Upper lobe of left lung (tissue), 6 donors: ENCODE data around the gene NINJ2. TPM values are rescaled to one million over a fixed set of nuclear protein-coding genes. Genes with fewer than 3 reads are reported as not detected.
A peak's percentile ranks its signal among the peaks of the same experiment; 100 is the strongest.

Experiments used
- ATAC-seq, 2 donors: fragments of 200-7000 bp; cut with Tn5 transposase; one replicate each; pipeline ENCODE4 v1.9.1; 2022; ENCODE audit warnings: mild to moderate bottlenecking in 2 of 2, moderate library complexity in 2 of 2; ENCODE audit not compliant: low FRiP score in 2 of 2
- DNase-seq, 2 donors: peaks; one replicate each; pipeline ENCODE4 v3.0.0-alpha.2; 2019 to 2020
- H3K27ac ChIP-seq, 4 donors: fragments of 200-600 bp; sonication (generic); one replicate each; pipeline ENCODE4 v1.5.1; 2016 to 2019
- H3K27me3 ChIP-seq, 4 donors: fragments of 200-600 bp; sonication (generic); one replicate each; pipeline ENCODE4 v1.5.1; 2017 to 2019
- H3K36me3 ChIP-seq, 4 donors: fragments of 200-600 bp; sonication (generic); one replicate each; pipeline ENCODE4 v1.5.1; 2016 to 2019
- H3K4me1 ChIP-seq, 4 donors: fragments of 200-600 bp; sonication (generic); one replicate each; pipeline ENCODE4 v1.5.1; 2018 to 2019
- H3K4me3 ChIP-seq, 4 donors: fragments of 200-600 bp; sonication (generic); one replicate each; pipeline ENCODE4 v1.5.1; 2017 to 2019; ENCODE audit warnings: mild to moderate bottlenecking in 2 of 4, moderate library complexity in 1 of 4
- H3K9me3 ChIP-seq, 4 donors: fragments of 200-600 bp; sonication (generic); one replicate each; pipeline ENCODE4 v1.5.1; 2018 to 2019
- CTCF ChIP-seq, 6 experiments: fragments of 450-650 bp in 4 of 6; fragments of 200-600 bp in 2 of 6; sonication (generic) in 2 of 6; IDR thresholded peaks; one replicate each; pipeline ENCODE4 v1.5.1; 2016 to 2019; ENCODE audit warnings: antibody characterized with exemption in 6 of 6
- EP300 ChIP-seq, 4 donors: sonication (generic); formaldehyde crosslinking; IDR thresholded peaks; one replicate each; pipeline ENCODE4 v1.5.1; 2017; ENCODE audit warnings: antibody characterized with exemption in 4 of 4, control low read depth in 2 of 4
- POLR2A ChIP-seq, 4 donors: fragments of 450-650 bp; IDR thresholded peaks; one replicate each; pipeline ENCODE4 v1.5.1; 2016 to 2017; ENCODE audit warnings: antibody characterized with exemption in 4 of 4, mild to moderate bottlenecking in 2 of 4
- POLR2AphosphoS5 ChIP-seq, 2 donors: sonication (generic); formaldehyde crosslinking; IDR thresholded peaks; one replicate each; pipeline ENCODE4 v1.5.1; 2017; ENCODE audit warnings: antibody characterized with exemption in 2 of 2
- WGBS, 2 donors: methylation state at CpG; one replicate each; pipeline ENCODE4 v1.1.5; 2017 to 2018; 5-methylcytosine and 5-hydroxymethylcytosine counted together
- total RNA-seq, 6 donors: library from RNA; depleted of rRNA in 4 of 6; stranded (reverse); fragments of >200 nt in 4 of 6; gene quantifications; one replicate each; pipeline versions ENCODE4 v1.1.0 to v1.2.1, GENCODE V29; 2016 to 2021
- donor health status: DM: no; HTN: no; CAD: no; lungs with moderate emphysema.
- donor health status: DM: no; HTN: yes; CAD: no; lungs with severe emphysema.

NINJ2 gene
- total RNA-seq, 6 donors from 2014 or later, result 15.6 to 73.3 (median 36.2) TPM

GRCh38 chr12:562634-563033, 100.6 kb downstream of the NINJ2 start:
- Histone ChIP-seq H3K36me3 (no peaks in the 10 kb centered on the region), H3K4me3 (peak overlapping the region in 1 of 4 donors; percentile 33), H3K9me3 (no peaks in the 10 kb centered on the region), H3K4me1 (peaks cover 7 to 21% (median 15%) of the 10 kb centered on the region in 4 donors), H3K27ac (peak overlapping the region in 3 of 4 donors; percentile 53 to 82 (median 53)), H3K27me3 (no peaks in the 10 kb centered on the region)
- TF ChIP-seq POLR2A (IDR thresholded peaks at IDR 0.05) (no peak), CTCF (IDR thresholded peaks at IDR 0.05) (no peak), EP300 (IDR thresholded peaks at IDR 0.05) (no peak), POLR2AphosphoS5 (IDR thresholded peaks at IDR 0.05) (no peak)
- DNase-seq, result no peak
- 83 to 87% methylated on average over 4 to 12 of the region's 12 CpGs for WGBS, 2 donors
- no peak for ATAC-seq

- peak in 1 of 2 donors; percentile 82 for DNase-seq
- 45 to 51% methylated on average over 17 to 19 of the region's 19 CpGs for WGBS, 2 donors
- Histone ChIP-seq H3K9me3 (no peaks in the 10 kb centered on the region), H3K4me3 (peak overlapping the region in 2 of 4 donors; percentile 26 to 33), H3K27ac (peak overlapping the region; percentile 53 to 82 (median 62)), H3K4me1 (peaks cover 7 to 21% (median 15%) of the 10 kb centered on the region in 4 donors), H3K36me3 (no peaks in the 10 kb centered on the region), H3K27me3 (no peaks in the 10 kb centered on the region)
- TF ChIP-seq EP300 (IDR thresholded peaks at IDR 0.05) (no peak), POLR2A (IDR thresholded peaks at IDR 0.05) (peak in 1 of 4 donors; percentile 54), POLR2AphosphoS5 (IDR thresholded peaks at IDR 0.05) (peak in 1 of 2 donors; percentile 42), CTCF (IDR thresholded peaks at IDR 0.05) (no peak)
- ATAC-seq, result peak; percentile 63 to 71
Measured at GRCh38 chr12:561908-562593, 101.2 kb downstream of the NINJ2 start.

- Histone ChIP-seq H3K4me1 (peaks cover 7 to 21% (median 15%) of the 10 kb centered on the region in 4 donors), H3K27me3 (no peaks in the 10 kb centered on the region), H3K9me3 (no peaks in the 10 kb centered on the region), H3K36me3 (no peaks in the 10 kb centered on the region), H3K4me3 (no peak overlapping the region), H3K27ac (peak overlapping the region in 2 of 4 donors; percentile 53 to 82)
- TF ChIP-seq POLR2A (IDR thresholded peaks at IDR 0.05), result no peak
- TF ChIP-seq EP300 (IDR thresholded peaks at IDR 0.05), result no peak
- no peak for TF ChIP-seq CTCF (IDR thresholded peaks at IDR 0.05)
- TF ChIP-seq POLR2AphosphoS5 (IDR thresholded peaks at IDR 0.05), result no peak
- DNase-seq (no peak), ATAC-seq (no peak)
- 94 to 95% methylated on average over 12 to 14 of the region's 14 CpGs for WGBS, 2 donors
Measured at GRCh38 chr12:561391-561705, 101.9 kb downstream of the NINJ2 start.

- no peak for ATAC-seq
- TF ChIP-seq CTCF (IDR thresholded peaks at IDR 0.05) (no peak), POLR2A (IDR thresholded peaks at IDR 0.05) (no peak), EP300 (IDR thresholded peaks at IDR 0.05) (no peak), POLR2AphosphoS5 (IDR thresholded peaks at IDR 0.05) (no peak)
- Histone ChIP-seq H3K27ac (peak overlapping the region in 1 of 4 donors; percentile 82), H3K4me1 (peaks cover 7 to 21% (median 15%) of the 10 kb centered on the region in 4 donors), H3K9me3 (no peaks in the 10 kb centered on the region), H3K4me3 (no peak overlapping the region), H3K36me3 (no peaks in the 10 kb centered on the region), H3K27me3 (no peaks in the 10 kb centered on the region)
- DNase-seq, result no peak
- WGBS, 2 donors, result 85 to 87% methylated on average over 15 to 19 of the region's 19 CpGs
Measured at GRCh38 chr12:560691-561390, 102.4 kb downstream of the NINJ2 start.
